Measurements from ENCODE around the gene PRKCA.

DNA sequence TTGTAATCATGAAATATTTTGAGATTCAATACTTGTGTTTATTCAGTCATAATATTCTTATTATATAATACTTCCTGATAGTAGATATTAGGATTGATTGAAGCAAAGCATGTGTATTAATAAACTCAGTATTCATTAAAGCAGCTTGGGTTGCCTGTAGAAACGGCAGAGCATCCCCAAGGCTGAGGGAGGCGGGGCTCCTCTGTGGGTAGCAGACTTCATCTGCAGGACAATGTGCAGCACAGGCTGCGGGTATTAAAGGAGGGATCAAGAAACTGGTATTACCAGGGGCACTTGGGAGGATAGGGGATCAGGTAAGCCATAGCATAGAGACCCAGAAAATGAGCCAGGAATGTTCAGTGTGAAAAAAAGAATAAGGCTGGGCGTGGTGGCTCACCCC, 213.6 kb downstream of the PRKCA start:
- TF ChIP-seq, protein P1, sequence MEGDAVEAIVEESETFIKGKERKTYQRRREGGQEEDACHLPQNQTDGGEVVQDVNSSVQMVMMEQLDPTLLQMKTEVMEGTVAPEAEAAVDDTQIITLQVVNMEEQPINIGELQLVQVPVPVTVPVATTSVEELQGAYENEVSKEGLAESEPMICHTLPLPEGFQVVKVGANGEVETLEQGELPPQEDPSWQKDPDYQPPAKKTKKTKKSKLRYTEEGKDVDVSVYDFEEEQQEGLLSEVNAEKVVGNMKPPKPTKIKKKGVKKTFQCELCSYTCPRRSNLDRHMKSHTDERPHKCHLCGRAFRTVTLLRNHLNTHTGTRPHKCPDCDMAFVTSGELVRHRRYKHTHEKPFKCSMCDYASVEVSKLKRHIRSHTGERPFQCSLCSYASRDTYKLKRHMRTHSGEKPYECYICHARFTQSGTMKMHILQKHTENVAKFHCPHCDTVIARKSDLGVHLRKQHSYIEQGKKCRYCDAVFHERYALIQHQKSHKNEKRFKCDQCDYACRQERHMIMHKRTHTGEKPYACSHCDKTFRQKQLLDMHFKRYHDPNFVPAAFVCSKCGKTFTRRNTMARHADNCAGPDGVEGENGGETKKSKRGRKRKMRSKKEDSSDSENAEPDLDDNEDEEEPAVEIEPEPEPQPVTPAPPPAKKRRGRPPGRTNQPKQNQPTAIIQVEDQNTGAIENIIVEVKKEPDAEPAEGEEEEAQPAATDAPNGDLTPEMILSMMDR (IDR thresholded peaks at IDR 0.05; ENCODE audit: insufficient read depth, low read length) = no peak
- TF ChIP-seq POLR2AphosphoS5 (IDR thresholded peaks at IDR 0.05; ENCODE audit: low read depth) (no peak), SPI1 (IDR thresholded peaks at IDR 0.05; ENCODE audit: borderline replicate concordance, low read depth) (no peak)

All from HL-60 (cell line).